Kidney capillary endothelial cell (primary cell): Measurements from ENCODE around the gene GPRASP2.
A peak's percentile ranks its signal among the peaks of the same experiment; 100 is the strongest.
"Not testable (repeated sequence)": the region's sequence is repeated elsewhere in the genome, so short reads cannot be mapped to it uniquely, and the experiment has no call there.

Source experiments
- DNase-seq: peaks from one replicate; pipeline ENCODE4 v3.0.0-alpha.2; 2018; ENCODE audit warnings: low spot score

Gene GPRASP2

GRCh38 chrX:102712216-102712966 is at the start of gene GPRASP2:
TSS of gene GPRASP2 (plus strand) at chrX:102712448. CDS start at chrX:102714870, 2,422 bp downstream.
- DNase-seq = no peak

DNA sequence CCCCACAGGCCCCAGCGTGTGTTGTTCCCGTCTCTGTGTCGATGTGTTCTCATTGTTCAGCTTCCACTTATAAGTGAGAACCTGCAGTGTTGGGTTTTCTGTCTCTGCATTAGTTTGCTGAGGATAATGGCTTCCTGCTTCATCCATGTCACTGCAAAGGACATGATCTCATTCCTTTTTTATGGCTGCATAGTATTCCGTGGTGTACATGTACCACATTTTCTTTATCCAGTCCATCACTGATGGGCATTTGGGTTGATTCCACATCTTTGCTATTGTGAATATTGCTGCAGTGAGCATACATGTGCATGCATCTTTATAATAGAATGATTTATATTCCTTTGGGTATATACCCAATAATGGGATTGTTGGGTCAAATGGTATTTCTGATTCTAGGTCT is 48.4 kb upstream of the GPRASP2 start:
- not testable (repeated sequence) for DNase-seq

DNA sequence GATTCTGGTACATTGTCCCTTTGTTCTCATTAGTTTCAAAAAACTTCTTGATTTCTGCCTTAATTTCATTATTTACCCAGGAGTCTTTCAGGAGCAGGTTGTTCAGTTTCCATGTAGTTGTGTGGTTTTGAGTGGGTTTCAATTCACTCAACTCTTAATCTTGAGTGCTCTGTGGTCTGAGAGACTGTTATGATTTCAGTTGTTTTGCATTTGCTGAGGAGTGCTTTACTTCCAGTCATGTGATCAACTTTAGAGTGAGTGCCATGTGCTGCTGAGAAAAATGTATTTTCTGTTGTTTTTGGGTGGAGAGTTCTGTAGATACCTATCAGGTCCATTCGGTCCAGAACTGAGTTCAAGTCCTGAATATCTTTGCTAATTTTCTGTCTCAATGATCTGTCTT is 45.2 kb upstream of the GPRASP2 start:
- not testable (repeated sequence) for DNase-seq

- peak; percentile 33 for DNase-seq
Observed at GRCh38 chrX:102669526-102669925, 42.7 kb upstream of the GPRASP2 start.

- no peak for DNase-seq
Observed at GRCh38 chrX:102672856-102673255, 39.4 kb upstream of the GPRASP2 start.

GRCh38 chrX:102677479-102677878 is 34.8 kb upstream of the GPRASP2 start:
- DNase-seq = not testable (repeated sequence)

DNA sequence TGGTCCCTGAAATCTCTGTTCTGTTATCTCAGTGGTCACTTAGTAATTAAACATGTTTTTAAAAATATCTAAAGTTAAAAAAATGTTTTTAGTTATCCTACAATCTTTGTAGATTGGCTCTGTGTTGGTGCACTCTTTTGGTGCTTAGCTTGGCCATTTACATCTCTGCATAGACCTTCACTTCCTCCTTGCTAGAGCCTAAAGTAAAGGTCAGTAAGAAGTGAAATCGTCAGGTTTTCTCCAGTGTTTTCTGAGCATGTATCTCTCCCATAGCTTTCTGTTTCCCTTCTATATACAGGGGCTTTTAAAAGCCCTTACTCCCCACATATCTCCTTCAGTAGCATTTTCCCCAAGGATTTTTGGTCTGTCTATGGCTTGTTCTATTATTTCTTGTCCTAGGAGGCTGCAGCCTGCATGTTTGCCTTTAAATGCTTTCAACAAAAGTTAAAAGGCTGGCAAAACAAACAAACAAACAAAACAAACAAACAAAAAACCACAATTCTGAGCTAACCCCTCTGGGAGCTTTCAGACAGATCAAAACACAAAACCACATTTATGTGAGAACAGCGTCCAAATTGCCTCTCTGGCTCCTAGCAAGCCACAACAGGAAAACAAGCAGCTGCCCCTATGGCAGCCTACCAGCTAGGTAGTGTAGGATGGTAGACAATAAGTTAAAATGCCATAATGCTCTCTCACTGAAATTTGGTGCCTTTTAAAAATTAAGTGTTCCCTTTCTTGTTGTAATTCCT is 27.3 kb upstream of the GPRASP2 start:
- DNase-seq = no peak

GRCh38 chrX:102694749-102695148 is 17.5 kb upstream of the GPRASP2 start:
- no peak for DNase-seq

- no peak for DNase-seq
Observed at GRCh38 chrX:102696306-102696705, 15.9 kb upstream of the GPRASP2 start.

DNA sequence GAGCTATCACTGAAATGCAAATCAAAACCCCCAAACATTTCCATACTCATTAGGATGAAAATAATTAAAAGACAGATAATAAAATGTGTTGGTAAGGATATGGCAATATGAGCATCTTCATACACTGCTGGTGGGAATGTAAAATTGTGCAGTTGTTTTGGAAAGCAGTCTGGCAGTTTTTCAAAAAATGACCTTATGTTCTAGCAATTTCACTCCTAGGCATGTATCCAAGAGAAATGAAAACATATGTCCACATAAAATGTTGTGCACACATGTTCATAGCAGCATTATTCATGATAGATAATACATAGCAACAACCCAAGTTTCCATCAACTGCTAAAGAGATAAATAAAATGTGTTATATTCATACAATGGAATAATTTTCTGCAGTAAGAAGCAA is 14.8 kb upstream of the GPRASP2 start:
- no peak for DNase-seq

DNA sequence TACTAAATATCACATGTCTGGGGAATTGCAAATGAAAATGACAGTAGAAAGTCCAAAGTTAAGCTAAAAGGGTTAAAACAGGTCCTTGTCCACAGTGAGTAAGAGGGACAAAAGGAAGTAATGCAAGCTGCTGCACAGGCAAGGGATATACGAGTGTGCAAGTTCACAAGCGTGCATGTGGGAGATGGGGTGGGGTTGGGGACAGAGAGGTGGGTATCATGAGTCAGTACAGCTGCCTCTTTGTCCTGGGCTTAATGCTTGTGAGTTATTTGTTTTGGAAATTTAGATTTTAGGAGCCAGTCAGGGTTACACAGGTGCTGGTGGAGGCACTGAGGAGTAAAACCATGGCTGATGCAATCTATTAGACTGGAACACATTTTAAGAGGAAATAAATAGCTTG is 3.3 kb upstream of the GPRASP2 start:
- no peak for DNase-seq

DNA sequence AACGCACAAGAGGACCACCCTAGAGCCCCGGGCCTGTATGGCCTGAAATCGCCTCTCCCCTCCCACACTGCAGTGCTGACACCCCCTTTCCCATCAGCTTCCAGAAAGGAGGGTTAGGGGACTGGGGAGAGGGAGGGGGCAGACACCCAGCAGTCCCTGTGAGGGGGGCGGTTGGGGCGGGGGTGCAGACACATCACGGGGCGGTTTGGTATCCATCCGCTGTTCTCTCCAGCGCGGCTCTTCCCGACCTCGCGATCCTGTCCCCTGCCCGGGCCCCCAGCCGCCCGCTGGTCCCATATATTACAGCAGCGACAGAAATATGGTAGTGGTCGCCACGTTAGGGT is 404 bp upstream of the GPRASP2 start:
- no peak for DNase-seq

DNA sequence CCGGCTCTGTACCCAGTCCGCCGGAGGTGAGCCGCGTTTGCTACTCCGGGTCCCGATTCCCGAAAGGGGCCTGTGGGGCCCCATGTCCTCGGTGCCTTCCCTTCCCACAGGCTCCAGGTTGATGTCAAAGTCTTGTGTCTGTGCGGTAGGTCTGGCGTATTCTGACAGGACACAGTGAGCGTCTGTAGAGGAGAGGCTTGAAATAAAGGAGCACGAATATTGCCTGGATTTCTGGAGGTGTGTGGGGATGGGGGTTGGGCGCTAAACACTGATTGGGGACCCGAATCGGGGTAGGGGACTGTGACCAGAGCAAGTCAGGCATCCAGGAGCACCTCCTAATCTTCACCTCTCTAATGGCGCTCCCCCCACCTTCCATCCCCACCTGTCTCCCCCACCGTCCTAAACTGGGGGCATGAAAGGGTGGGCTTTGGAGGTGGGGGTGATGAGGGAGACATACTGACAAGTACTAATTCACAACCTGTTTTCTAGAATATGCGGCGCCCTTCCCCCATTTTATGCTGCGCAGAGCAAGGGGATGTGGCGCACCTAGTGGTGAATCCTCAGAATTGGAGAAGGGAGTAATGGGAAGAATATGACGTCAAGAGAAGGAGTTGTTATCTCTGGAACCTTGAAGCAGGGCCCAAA is 855 bp downstream of the GPRASP2 start:
- DNase-seq = peak; percentile 31

DNA sequence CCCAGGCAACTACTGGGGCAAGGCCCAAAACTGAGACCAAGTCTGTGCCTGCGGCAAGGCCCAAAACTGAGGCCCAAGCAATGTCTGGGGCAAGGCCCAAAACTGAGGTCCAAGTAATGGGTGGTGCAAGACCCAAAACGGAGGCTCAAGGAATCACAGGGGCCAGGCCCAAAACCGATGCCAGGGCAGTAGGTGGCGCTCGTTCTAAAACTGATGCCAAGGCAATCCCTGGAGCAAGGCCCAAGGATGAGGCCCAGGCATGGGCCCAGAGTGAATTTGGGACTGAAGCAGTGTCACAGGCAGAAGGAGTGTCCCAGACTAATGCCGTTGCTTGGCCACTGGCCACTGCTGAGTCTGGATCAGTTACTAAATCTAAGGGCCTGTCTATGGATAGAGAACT is 2.7 kb downstream of the GPRASP2 start:
- no peak for DNase-seq

- no peak for DNase-seq
Observed at GRCh38 chrX:102715967-102716366, 3.7 kb downstream of the GPRASP2 start.

DNA sequence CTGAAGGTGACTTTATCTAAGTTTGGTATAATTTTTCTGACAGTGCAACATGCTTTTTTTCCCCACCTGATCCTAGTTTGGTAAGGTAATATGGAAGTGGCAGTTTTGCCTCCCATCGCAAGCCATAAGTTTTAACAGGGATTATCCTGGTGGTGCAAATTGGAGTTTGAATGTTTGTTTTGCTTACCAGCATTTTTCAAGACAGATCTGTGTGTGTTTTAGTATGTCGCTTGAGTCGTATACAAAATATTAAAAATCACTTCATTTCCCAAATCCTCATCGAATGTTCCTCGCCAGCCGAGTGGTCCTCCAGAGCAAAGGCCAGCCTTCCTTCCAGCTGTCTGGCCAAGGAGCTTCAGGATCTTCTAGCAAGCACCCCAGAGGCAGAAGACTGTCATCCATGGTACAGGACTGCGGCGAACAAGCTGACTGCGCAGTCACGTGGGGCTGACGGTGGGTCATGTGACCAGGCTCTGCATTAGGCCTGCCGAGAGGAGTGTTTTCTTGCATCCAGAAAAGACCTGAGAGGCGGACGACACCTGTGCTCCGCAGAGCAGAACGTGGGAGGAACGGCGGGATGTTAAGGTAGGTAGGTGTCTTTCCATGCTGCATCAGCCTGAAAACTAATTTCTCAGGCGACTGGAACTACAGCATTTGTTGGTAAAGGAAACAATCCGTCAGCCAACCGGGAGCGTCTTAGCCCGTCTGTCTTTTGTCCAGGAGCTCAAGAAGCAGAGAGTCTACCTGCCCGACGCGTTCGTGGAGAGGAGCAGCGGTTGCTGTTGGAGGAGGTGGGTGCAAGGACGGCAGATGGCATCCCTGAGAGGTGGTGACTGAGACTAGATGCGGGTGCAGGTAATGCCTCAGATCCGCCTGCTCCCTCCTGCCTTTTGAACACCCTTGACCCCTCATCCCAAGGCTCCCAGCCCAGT is 8.3 kb downstream of the GPRASP2 start, which contains the start of gene GPRASP3:
TSS of gene GPRASP3 (plus strand) at position 507 of the 932 bp plus-strand sequence. CDS start 28,253 bp downstream, outside the sequence.
- DNase-seq = peak; percentile 23

DNA sequence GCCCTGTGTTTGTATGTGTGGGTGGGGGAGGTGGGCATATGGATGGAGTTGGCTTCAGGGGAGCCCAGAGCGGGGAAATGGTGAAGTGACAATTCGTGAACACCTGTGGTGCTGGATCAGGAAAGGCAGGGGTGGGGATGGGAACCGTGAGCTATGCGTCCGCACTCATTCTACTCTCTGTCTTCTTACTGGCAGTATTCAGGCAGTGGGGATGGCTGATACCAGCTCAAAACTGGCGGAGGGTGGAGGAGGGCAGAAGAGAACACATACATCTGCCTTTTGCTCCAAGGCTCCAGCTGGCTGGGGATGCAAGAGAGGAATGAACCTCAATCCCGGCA is 8.9 kb downstream of the GPRASP2 start:
- not testable (repeated sequence) for DNase-seq

DNA sequence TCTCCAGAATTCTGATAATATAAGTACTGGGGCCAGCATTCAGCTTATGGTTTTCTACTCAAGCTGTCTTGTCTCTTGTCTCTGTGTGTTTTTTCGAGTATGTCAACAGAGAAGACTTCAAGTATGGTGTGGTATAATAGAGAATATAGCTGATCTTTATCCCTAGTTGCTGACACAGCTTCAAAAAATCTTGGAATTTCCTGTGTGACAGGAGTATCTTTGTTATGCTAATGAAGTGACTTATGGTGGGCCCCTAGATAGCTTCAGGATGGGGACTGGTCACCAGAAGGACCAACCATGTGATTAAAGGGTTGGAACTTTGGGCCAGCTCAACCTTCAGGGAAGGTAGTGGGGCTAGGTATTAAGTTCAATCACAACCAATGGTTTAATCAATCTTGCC is 11.2 kb downstream of the GPRASP2 start:
- peak; percentile 18 for DNase-seq

GRCh38 chrX:102727761-102728160 is 15.5 kb downstream of the GPRASP2 start:
- no peak for DNase-seq

DNA sequence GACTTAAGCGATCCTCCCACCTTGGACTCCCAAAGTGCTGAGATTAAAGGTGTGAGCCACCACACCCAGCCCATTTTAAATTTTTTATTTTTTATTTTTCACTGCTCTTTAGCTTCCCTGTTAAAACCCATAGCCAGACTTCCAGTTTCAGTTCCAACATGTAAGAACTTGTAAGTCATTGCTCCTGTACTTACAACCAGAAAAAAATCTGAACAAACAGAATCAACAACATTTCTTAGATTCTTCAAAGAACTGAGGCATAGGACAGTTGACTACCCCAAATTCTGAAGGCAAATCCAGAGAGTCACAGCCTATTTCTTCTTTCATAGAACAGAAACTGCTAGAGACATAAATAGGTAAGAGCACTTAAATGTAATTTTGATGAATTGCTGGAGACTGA is 16.4 kb downstream of the GPRASP2 start:
- DNase-seq = no peak

DNA sequence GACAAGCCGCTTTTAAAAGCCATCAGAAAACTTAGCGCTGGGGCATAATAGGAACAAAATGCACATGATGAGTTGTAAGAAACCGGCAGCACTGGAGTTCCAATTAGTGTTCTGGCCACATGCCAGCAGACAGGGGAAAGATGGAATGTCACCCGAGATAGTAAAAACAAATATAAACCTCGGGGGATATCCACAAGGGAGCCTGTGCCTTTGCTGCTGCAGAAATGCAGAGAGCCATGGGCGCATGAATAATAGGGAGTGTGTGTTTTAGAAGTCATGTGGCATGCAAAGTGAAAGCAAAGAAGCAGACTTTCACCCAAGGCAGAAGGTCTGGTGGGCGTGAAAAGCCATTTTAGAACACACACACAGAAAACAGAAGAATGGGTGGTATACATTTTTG is 27.4 kb downstream of the GPRASP2 start:
- no peak for DNase-seq

GRCh38 chrX:102744307-102744706 is 32.1 kb downstream of the GPRASP2 start:
- DNase-seq = no peak
